GM23338 (cell line): ENCODE results near the gene STK16. TPM values are rescaled to one million over a fixed set of nuclear protein-coding genes. Genes with fewer than 3 reads are reported as not detected.

Source experiments
- ATAC-seq: fragments of 200-7000 bp; cut with Tn5 transposase; 3 replicates; pipeline ENCODE4 v1.9.1; 2020
- DNase-seq: peaks from one replicate; pipeline ENCODE4 v3.0.0-alpha.2; 2015; ENCODE audit warnings: low spot score
- H2AFZ ChIP-seq: fragments of 200-600 bp; sonication (generic); 2 replicates; pipeline ENCODE4 v1.8.0; 2016; ENCODE audit warnings: antibody characterized with exemption, mild to moderate bottlenecking, moderate library complexity
- H3F3A ChIP-seq: fragments of 200-600 bp; sonication (generic); replicated peaks from 2 replicates; pipeline ENCODE4 v1.8.0; 2017; ENCODE audit warnings: antibody characterized with exemption, mixed run types, low read depth
- H3K27ac ChIP-seq: fragments of 200-600 bp; sonication (generic); 2 replicates; pipeline ENCODE4 v1.6.1; 2016; ENCODE audit warnings: low read depth
- H3K27me3 ChIP-seq: fragments of 200-600 bp; sonication (generic); 2 replicates; pipeline ENCODE4 v1.8.0; 2016; ENCODE audit warnings: mild to moderate bottlenecking, mixed run types, moderate library complexity; ENCODE audit not compliant: insufficient read depth
- H3K36me3 ChIP-seq: fragments of 200-600 bp; sonication (generic); 2 replicates; pipeline ENCODE4 v1.8.0; 2016; ENCODE audit warnings: mild to moderate bottlenecking; ENCODE audit not compliant: insufficient read depth
- H3K4me1 ChIP-seq: fragments of 200-600 bp; sonication (generic); 2 replicates; pipeline ENCODE4 v1.8.0; 2016; ENCODE audit warnings: mild to moderate bottlenecking, moderate library complexity; ENCODE audit not compliant: insufficient read depth
- H3K4me2 ChIP-seq: fragments of 200-600 bp; sonication (generic); 2 replicates; pipeline ENCODE4 v1.7.1; 2017; ENCODE audit warnings: mixed run types
- H3K4me3 ChIP-seq: fragments of 200-600 bp; sonication (generic); 2 replicates; pipeline ENCODE4 v1.6.1; 2016; ENCODE audit warnings: mixed run types
- H3K79me2 ChIP-seq: fragments of 200-600 bp; sonication (generic); replicated peaks from 2 replicates; pipeline ENCODE4 v1.8.0; 2017; ENCODE audit warnings: mild to moderate bottlenecking; ENCODE audit not compliant: insufficient read depth
- H3K9me2 ChIP-seq: fragments of 200-600 bp; sonication (generic); 2 replicates; pipeline ENCODE4 v1.8.0; 2017; ENCODE audit not compliant: insufficient read depth
- H4K20me1 ChIP-seq: fragments of 200-600 bp; sonication (generic); replicated peaks from 2 replicates; pipeline ENCODE4 v1.8.0; 2017; ENCODE audit warnings: mild to moderate bottlenecking; ENCODE audit not compliant: insufficient read depth
- H3K27ac Mint-ChIP-seq: 2 replicates; pipeline ENCODE4 v1.8.0; 2020; ENCODE audit warnings: inconsistent platforms, mild to moderate bottlenecking, moderate library complexity, mixed read lengths
- H3K27me3 Mint-ChIP-seq: 3 replicates; pipeline ENCODE4 v1.8.0; 2022; ENCODE audit warnings: low read depth, mild to moderate bottlenecking, moderate library complexity, mixed read lengths, inconsistent platforms; ENCODE audit not compliant: insufficient read depth, poor library complexity
- H3K36me3 Mint-ChIP-seq: 3 replicates; pipeline ENCODE4 v1.8.0; 2021; ENCODE audit warnings: low read depth, mild to moderate bottlenecking, inconsistent platforms, moderate library complexity, mixed read lengths
- H3K4me1 Mint-ChIP-seq: 3 replicates; pipeline ENCODE4 v1.8.0; 2020; ENCODE audit warnings: mild to moderate bottlenecking, inconsistent platforms, mixed read lengths
- H3K4me3 Mint-ChIP-seq: 3 replicates; pipeline ENCODE4 v1.8.0; 2021; ENCODE audit warnings: moderate library complexity, mild to moderate bottlenecking, inconsistent platforms, mixed read lengths
- H3K9me3 Mint-ChIP-seq: 3 replicates; pipeline ENCODE4 v1.8.0; 2020; ENCODE audit warnings: moderate library complexity, mild to moderate bottlenecking, inconsistent platforms, mixed read lengths
- CREB1 ChIP-seq: fragments of 250-450 bp; sonication (Bioruptor Pico); IDR thresholded peaks from 2 replicates; pipeline ENCODE4 v1.5.0; 2020; ENCODE audit warnings: low read depth, mild to moderate bottlenecking, moderate library complexity
- EZH2phosphoT487 ChIP-seq: fragments of 200-600 bp; sonication (generic); IDR thresholded peaks from one replicate; pipeline ENCODE4 v1.8.1; 2018; ENCODE audit warnings: antibody characterized with exemption; ENCODE audit not compliant: unreplicated experiment
- REST ChIP-seq: IDR thresholded peaks from one replicate; pipeline ENCODE4 v1.6.1; 2018; ENCODE audit warnings: antibody characterized with exemption; ENCODE audit not compliant: unreplicated experiment
- STAT1 ChIP-seq: IDR thresholded peaks from one replicate; pipeline ENCODE4 v1.6.1; 2016; ENCODE audit warnings: antibody characterized with exemption; ENCODE audit not compliant: unreplicated experiment
- ZNF114 ChIP-seq: fragments of 250-450 bp; sonication (Bioruptor Pico); IDR thresholded peaks from 2 replicates; pipeline ENCODE4 v1.5.0; 2020; ENCODE audit warnings: mild to moderate bottlenecking, moderate library complexity
- polyA plus RNA-seq: library from polyadenylated mRNA; unstranded; fragments of >200 nt; fragmentation: Nextera tagmentation; extraction: Ambion mirVana; gene quantifications from 2 replicates; pipeline ENCODE4 v1.2.1, GENCODE V29; 2016
- total RNA-seq: library from RNA; depleted of rRNA; stranded (reverse); fragments of >200 nt; shearing (Covaris generic); gene quantifications from 2 replicates; pipeline ENCODE4 v1.2.3, GENCODE V29; 2014
- TF ChIP-seq, protein P1 (sequence below): fragments of 250-450 bp; sonication (Bioruptor Pico); IDR thresholded peaks from 2 replicates; pipeline ENCODE4 v1.5.0; 2020; ENCODE audit warnings: mild to moderate bottlenecking, moderate library complexity

The STK16 gene
- total and polyA plus RNA-seq, 2 experiments from 2014 or later: 3.1 to 17.0 TPM

GRCh38 chr2:219281588-219281987 lies 36.3 kb downstream of the STK16 start (continued):
- TF ChIP-seq, protein P1, sequence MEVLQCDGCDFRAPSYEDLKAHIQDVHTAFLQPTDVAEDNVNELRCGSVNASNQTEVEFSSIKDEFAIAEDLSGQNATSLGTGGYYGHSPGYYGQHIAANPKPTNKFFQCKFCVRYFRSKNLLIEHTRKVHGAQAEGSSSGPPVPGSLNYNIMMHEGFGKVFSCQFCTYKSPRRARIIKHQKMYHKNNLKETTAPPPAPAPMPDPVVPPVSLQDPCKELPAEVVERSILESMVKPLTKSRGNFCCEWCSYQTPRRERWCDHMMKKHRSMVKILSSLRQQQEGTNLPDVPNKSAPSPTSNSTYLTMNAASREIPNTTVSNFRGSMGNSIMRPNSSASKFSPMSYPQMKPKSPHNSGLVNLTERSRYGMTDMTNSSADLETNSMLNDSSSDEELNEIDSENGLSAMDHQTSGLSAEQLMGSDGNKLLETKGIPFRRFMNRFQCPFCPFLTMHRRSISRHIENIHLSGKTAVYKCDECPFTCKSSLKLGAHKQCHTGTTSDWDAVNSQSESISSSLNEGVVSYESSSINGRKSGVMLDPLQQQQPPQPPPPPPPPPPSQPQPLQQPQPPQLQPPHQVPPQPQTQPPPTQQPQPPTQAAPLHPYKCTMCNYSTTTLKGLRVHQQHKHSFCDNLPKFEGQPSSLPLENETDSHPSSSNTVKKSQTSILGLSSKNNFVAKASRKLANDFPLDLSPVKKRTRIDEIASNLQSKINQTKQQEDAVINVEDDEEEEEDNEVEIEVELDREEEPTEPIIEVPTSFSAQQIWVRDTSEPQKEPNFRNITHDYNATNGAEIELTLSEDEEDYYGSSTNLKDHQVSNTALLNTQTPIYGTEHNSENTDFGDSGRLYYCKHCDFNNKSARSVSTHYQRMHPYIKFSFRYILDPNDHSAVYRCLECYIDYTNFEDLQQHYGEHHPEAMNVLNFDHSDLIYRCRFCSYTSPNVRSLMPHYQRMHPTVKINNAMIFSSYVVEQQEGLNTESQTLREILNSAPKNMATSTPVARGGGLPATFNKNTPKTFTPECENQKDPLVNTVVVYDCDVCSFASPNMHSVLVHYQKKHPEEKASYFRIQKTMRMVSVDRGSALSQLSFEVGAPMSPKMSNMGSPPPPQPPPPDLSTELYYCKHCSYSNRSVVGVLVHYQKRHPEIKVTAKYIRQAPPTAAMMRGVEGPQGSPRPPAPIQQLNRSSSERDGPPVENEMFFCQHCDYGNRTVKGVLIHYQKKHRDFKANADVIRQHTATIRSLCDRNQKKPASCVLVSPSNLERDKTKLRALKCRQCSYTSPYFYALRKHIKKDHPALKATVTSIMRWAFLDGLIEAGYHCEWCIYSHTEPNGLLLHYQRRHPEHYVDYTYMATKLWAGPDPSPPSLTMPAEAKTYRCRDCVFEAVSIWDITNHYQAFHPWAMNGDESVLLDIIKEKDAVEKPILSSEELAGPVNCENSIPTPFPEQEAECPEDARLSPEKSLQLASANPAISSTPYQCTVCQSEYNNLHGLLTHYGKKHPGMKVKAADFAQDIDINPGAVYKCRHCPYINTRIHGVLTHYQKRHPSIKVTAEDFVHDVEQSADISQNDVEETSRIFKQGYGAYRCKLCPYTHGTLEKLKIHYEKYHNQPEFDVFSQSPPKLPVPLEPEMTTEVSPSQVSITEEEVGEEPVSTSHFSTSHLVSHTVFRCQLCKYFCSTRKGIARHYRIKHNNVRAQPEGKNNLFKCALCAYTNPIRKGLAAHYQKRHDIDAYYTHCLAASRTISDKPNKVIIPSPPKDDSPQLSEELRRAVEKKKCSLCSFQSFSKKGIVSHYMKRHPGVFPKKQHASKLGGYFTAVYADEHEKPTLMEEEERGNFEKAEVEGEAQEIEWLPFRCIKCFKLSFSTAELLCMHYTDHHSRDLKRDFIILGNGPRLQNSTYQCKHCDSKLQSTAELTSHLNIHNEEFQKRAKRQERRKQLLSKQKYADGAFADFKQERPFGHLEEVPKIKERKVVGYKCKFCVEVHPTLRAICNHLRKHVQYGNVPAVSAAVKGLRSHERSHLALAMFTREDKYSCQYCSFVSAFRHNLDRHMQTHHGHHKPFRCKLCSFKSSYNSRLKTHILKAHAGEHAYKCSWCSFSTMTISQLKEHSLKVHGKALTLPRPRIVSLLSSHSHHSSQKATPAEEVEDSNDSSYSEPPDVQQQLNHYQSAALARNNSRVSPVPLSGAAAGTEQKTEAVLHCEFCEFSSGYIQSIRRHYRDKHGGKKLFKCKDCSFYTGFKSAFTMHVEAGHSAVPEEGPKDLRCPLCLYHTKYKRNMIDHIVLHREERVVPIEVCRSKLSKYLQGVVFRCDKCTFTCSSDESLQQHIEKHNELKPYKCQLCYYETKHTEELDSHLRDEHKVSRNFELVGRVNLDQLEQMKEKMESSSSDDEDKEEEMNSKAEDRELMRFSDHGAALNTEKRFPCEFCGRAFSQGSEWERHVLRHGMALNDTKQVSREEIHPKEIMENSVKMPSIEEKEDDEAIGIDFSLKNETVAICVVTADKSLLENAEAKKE (CRISPR knock-in tag): no peak
- TF ChIP-seq ZNF114 (CRISPR knock-in tag): no peak
- no peak for TF ChIP-seq EZH2phosphoT487
- TF ChIP-seq CREB1 (CRISPR knock-in tag): no peak

DNA sequence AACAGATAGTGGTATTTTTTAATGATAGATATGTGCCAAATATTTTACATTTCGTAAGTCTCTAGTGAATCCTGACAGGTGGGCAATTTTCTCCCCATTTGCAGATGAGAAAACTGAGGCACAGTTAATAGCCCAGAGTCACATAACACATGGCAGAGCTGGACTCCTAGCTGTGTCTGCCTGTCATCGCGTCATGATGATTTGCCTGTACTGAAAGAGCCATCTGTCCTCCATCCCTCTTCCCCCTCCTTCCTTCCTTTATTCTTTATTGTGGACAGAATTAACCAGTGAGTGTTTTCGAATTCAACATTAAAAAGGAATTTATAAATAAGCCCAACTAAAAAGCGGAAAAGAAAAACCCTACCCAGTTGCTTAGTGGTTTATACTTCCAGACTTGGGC lies 37.1 kb downstream of the STK16 start:
- H3K27me3 Mint-ChIP-seq: peaks cover 12% of the 10 kb centered on the region
- Histone ChIP-seq H3K36me3 (no peaks in the 10 kb centered on the region; the same call in 1 of the 2 replicates), H3K4me3 (no peak overlapping the region), H3K27ac (no peak overlapping the region), H2AFZ (no peak overlapping the region), H3K79me2 (no peaks in the 10 kb centered on the region), H3K4me2 (no peak overlapping the region), H3K4me1 (peaks cover 22% of the 10 kb centered on the region), H3F3A (no peaks in the 10 kb centered on the region), H3K27me3 (no peaks in the 10 kb centered on the region), H3K9me2 (no peaks in the 10 kb centered on the region), H4K20me1 (no peaks in the 10 kb centered on the region; the same call in 1 of the 2 replicates)
- ATAC-seq (no peak), DNase-seq (no peak)
- no peak overlapping the region for H3K4me3 Mint-ChIP-seq
- peaks cover 38% of the 10 kb centered on the region for H3K4me1 Mint-ChIP-seq
- H3K27ac Mint-ChIP-seq: no peak overlapping the region
- no peaks in the 10 kb centered on the region for H3K9me3 Mint-ChIP-seq
- peaks cover 11% of the 10 kb centered on the region; the same call in 2 of the 3 replicates for H3K36me3 Mint-ChIP-seq
- no peak for TF ChIP-seq STAT1
- TF ChIP-seq REST: no peak
- TF ChIP-seq, protein P1 (CRISPR knock-in tag): no peak
